Measurements from ENCODE around the gene HSD11B2.

The HSD11B2 gene

DNA sequence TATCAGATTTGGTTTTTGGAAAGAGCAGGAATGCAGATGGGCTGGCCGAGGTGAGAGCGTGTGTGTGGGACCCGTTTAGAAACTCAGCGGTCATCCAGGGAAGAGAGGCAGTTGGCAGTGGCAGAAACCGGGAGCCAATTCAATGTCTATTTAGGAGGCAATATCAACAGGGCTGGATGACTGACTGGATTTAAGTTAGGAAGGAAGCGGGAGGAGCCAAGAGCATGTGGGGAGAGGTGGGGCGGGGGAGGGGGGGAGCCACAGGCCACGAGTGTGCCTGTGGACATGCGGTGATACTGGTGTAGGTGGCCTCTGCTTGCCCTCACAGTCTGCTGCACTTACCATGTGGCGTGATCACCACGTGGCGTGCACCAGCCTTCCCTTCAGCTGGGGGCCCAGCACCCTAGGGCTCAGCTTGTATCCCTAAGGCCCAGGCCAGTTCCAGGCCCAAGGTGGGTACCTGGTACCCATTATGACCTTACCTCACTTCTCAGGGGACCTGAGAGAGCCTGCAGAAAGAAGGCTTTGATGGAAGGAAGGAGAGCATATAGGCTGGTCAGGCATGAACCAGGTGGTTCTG lies 26.9 kb upstream of the HSD11B2 start:
- no peak for DNase-seq (ENCODE audit: low read depth)
- 0 out of 2 replicates have a peak overlapping the region, but pooled peaks have one; percentile 13 for H3K4me3 ChIP-seq (ENCODE audit: low read depth, low read length)
- no peak for TF ChIP-seq CTCF (IDR thresholded peaks at IDR 0.05; ENCODE audit: control insufficient read depth, extremely low read depth, insufficient read depth)

- DNase-seq (ENCODE audit: low read depth), result peak; percentile 100
- H3K4me3 ChIP-seq (ENCODE audit: low read depth, low read length), result no peak overlapping the region
- TF ChIP-seq CTCF (IDR thresholded peaks at IDR 0.05; ENCODE audit: control insufficient read depth, extremely low read depth, insufficient read depth), result no peak
These were observed 26.1 kb upstream of the HSD11B2 start for GRCh38 chr16:67404740-67405226.

GRCh38 chr16:67405336-67405735 lies 25.6 kb upstream of the HSD11B2 start:
- no peak for TF ChIP-seq CTCF (IDR thresholded peaks at IDR 0.05; ENCODE audit: control insufficient read depth, extremely low read depth, insufficient read depth)
- H3K4me3 ChIP-seq (ENCODE audit: low read depth, low read length), result no peak overlapping the region
- DNase-seq (ENCODE audit: low read depth), result no peak

- DNase-seq (ENCODE audit: low read depth), result no peak
These were observed 24.6 kb upstream of the HSD11B2 start for GRCh38 chr16:67406111-67406971.

DNA sequence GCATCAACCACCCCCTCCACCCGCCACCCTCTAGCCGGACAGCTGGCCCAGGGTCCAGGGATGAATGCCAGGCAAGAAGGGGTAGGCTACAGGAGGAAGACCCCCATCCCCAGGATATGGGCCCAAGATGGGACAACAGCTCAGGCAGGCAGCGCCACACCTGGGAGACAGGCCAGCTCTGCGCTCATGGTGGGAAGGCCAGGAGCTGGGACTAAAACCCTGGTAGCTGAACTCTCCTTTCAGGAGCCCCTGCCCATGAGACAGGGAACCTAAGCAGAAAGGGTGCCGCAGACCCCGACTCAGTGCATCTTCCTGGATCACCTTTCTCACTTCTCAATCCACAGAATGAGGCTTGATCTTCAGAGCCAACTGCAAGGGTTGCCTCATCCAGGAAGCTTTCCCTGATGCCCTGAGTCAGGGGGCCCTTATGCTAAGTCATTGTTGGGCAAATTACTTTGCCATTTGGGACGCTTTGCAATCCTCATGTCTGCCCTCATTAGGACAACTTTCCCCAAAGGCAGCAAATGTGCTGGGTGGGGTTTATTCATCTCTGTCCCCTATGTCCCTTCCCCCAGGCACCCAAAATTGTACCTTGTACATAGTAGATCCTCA lies 23.6 kb upstream of the HSD11B2 start:
- TF ChIP-seq CTCF (IDR thresholded peaks at IDR 0.05; ENCODE audit: control insufficient read depth, extremely low read depth, insufficient read depth), result no peak
- no peak for DNase-seq (ENCODE audit: low read depth)
- no peak overlapping the region for H3K4me3 ChIP-seq (ENCODE audit: low read depth, low read length)

More at GRCh38 chr16:67406111-67406971, 24.6 kb upstream of the HSD11B2 start:
- no peak for TF ChIP-seq CTCF (IDR thresholded peaks at IDR 0.05; ENCODE audit: control insufficient read depth, extremely low read depth, insufficient read depth)
- no peak overlapping the region for H3K4me3 ChIP-seq (ENCODE audit: low read depth, low read length)

DNA sequence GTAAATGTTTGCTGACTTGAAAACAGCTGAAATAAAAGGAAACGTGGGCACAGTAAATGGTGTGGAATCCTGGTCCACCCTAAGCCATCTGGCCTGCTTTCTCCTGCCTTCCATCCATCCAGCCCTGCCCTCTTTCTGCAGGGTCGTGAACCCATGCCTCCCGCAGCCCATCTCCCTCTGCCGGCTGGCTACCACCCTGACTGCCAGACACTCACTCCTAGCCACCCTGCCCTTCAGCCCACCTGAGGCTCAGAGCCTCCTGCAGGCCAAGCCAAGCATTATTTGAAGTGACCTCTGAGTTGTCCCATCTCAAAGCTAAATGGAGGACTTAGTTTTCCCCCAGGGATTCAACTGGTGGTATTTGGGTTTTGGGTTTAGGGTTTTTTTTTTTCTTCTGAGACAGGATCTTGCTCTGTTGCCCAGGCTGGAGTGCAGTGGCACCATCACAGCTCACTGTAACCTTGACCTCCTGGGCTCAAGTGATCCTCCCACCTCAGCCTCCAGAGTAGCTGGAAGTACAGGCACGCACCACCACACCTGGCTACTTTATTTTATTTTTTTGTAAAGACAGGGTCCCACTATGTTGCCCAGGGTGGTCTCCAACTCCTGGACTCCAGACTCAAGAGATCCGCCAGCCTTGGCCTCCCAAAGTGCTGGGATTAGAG lies 23.0 kb upstream of the HSD11B2 start:
- no peak for DNase-seq (ENCODE audit: low read depth)
- no peak overlapping the region for H3K4me3 ChIP-seq (ENCODE audit: low read depth, low read length)
- TF ChIP-seq CTCF (IDR thresholded peaks at IDR 0.05; ENCODE audit: control insufficient read depth, extremely low read depth, insufficient read depth), result no peak

Data from LNCaP clone FGC (cell line).